ENCODE results near the gene IL17RA.

Gene IL17RA

DNA sequence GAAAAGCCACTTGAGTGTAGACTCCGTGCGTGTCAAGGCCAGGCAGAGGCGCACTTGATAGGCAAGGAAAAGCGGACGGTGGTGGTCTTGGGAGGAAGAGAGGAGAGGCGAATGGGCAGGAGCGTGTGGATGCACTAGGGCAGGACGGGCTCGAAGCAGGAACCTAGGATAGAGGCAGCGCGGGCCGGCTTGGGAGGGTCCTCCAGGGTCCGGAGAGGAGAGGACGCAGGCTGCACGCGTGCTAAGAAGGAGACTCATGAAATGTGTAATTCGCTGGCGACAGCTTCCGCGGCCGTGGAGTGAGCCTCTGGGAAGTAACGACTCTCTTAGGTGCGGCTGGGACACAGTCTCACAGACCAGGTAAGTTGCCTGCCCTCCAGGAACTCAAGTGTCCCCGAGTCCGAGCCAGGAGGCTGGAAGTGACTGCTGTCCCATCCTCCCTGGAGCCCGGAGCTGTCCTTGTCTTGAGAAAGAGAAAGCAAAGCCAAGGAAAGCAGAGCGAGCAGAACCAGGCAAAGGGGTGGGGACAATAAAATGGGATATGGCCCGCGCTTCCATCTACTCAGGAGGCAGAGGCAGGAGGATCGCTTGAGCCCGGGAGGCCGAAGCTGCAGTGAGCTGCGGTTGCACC lies 874 bp upstream of the IL17RA start:
- no peak for DNase-seq

DNA sequence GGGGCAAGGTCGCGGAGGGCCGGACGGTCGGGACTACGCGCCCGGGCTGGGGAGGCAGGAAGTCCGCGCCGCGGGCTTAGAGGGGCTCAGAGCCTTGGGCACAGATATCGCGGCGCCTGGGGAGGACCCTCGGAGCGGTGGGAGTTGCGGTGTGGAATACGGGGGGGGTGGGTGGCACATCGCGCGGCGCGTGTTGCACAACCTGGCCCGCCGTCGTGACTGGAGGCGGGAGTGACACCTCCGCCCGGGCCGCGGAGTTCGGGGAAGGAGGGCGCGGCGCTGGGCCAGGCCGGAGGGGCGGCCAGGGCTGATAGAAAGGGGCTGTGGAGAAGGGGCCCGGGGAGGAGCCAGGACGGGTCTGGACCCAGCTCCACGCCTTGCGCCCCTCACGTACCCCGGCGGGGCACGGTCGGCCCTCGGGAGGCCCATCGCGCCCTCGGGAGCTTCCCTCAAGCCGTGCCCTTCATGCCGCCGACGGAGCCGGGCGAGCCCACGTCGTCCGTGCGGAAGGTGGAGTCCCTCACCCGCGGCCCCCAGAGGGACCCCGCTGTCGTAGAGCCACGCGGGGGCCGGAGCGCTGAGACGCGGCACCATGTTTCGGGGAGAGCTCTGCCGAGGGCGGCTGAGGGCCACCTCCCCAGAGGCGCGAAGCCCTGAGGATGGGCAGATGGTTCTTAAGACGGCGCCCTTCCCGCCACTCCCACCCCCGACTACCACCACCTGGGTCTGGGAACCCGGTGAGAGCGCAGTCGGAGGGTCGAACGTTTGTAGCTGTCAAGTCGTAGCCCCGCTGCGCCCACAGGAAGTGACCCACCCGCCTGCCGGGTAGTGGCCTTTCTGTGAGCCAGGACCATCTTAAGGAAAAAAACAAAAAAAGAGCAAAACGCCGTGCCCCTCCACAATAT lies 729 bp downstream of the IL17RA start:
- DNase-seq, result peak; percentile 3

DNA sequence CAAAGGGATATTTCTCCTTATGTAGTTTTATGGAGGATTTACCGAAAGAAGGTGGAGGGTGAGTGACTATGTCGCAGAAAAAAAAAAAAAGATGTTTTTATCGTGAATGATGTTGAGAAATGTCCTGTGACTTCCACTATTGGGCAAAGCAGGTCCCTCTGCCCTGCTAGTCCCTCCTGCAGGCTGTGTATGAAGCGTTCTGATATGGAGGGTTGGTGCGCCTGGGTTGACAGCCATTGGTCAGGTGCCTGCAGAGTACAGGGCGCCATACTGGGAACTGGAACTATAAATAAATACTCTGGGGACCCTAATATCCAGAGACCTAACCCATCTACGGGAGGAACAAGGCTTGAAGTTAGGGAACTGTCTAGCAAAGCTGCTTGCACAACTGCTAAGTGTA lies 1.5 kb downstream of the IL17RA start:
- DNase-seq, result no peak

DNA sequence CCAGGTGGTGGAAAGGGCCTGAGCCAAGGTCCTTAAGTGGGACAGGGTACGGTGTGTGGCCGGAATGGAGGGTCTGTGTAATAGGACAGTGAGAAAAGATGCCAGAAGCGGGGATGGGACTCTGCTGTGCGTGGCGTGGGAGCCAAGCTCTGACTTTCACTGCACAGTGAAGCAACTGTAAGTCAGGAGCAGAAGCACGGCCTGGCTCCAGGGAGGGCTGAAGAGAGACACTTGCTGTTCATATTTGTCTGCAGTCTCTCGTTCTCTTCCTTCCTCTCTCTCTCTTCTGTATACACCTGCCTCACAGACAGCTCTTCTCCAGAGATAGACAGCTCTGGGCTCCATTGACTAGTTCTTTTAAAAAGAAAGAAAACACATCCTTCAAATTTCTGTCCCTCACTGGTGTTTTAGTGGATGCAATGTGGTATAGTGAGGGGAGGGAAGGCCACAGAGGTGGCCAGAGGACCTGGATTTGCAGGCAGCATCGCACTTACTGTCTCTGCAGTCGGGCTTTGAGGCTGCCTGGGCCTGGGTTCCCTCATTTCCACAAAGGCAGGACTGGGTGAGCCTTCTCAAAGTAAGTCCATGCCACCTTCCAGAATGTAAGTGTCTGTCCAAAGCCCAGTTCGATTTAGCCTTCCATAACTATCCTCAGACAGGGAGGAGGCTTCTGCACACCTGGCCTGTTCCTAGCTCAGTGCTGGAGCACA lies 2.1 kb downstream of the IL17RA start:
- DNase-seq, result no peak

DNA sequence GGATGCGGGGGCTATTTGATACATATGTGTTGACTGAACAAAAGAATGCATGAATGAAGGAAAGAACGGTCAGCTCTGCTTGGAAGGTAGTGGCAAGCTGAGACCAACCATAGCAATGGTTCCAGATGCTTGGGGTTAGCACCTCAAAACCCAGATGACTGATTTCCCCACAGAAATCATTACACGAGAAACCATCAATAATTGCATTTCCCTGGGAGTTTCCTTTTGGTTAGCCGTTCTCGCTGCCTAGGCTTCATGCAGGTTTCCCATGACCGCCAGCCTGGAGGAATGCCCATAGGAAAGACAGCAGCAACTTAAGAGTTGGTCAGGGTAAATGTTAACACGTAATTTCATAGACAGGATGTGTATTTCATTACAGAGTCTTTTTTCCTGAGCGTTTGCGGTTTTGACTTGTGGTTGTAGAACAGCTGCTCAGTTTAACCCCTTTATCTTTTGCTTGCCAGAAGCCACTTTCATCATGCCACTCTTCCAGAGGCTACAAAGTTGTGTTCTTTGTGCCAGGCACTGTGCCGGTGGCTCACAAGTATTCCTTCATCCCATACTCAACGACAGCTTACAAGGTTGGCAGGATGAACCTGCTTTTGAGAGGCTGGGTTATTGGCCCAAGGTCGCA lies 2.8 kb downstream of the IL17RA start:
- DNase-seq, result no peak

DNA sequence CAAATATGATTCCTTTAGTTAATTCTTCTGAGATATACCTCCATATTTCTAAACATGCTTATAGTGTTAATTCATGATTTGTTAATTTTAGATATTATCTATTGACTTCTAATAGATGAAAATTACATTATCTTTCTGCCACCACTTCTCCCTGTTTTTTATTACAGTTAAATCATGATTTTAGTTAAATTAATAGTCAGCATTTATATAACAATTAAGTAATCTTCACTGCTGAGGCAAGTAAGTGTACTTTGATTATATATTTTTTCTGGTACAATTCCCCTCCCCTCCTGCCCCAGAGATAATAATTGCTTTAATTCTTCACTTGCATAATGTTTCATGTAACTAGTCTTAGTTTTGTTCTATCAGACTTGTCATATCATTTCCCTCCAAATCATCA lies 5.8 kb downstream of the IL17RA start:
- DNase-seq, result no peak

DNA sequence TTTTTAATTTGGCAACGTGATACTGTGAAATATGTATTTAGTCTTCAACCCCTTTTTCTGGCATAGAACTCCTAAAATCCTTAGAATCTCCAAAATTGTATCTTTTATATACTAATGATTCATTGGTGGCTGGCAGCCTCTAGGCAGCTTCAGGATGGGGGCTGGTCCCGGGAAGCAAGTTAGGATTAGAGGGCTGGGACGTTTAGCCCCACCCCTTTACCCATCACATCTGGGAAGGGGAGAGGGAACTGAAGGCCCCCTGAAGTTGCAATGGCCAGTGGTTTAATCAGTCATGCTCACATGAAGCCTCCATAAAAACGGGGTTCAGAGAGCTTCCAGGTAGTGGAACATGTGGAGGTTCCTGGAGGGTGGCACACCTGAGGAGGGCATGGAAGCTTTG lies 7.1 kb downstream of the IL17RA start:
- DNase-seq, result no peak

DNA sequence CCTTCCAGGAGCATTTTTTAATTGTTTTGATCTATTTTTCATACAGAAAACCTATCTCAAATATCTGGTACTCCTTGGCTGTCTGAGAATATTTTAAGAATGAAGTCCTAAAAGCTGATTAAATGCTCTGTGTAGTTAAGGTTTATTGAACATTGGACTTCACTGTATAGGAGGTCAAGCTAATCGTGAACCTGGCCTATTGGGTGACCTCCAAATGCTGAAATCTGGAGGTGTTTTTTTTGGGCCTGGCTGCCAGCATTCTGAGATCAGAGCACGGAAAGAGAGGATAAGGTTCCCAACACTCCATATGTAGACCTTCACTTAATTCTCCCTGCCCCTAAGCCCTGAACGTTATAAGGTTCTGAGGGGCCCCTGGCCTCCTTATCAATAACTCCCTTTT lies 8.3 kb downstream of the IL17RA start:
- DNase-seq, result no peak

DNA sequence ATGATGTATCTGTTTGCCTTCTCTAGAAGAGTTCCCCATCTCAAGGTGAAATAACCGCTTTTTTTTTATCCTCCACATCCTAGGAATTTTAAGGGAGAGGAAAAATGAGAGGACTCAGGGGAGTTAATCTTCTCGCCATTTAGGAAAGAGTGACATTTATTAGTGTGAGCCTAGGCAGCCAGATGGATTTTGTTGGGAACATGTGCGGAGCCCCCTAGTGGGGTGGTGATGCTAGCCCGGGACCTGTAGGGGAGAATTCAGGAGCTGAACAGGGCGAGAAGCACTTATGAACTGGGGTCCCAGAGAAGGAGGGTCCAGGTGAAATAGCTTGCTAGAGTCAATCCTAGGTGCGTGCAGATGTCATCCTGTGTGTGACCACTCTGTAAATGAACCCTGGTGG lies 10.7 kb downstream of the IL17RA start:
- DNase-seq, result no peak

DNA sequence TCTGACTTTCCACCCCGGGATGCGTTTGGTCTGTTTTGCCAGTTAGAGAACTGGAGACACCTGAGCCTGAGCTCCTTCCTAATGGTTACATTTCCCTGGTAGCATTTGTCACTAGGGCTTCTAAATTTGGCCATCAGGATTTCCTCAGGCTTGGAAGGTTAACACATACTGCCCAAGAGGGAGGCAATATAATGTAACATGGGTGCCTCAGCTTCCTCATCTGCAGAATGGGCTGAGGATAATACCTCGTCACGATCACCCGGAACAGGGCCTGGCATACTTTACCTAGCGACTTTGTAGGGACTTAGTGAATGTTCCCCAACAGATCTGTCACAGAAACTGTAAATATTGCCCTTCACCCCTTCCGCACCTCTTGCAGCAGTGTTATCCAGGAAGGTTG lies 11.3 kb downstream of the IL17RA start:
- DNase-seq, result no peak

DNA sequence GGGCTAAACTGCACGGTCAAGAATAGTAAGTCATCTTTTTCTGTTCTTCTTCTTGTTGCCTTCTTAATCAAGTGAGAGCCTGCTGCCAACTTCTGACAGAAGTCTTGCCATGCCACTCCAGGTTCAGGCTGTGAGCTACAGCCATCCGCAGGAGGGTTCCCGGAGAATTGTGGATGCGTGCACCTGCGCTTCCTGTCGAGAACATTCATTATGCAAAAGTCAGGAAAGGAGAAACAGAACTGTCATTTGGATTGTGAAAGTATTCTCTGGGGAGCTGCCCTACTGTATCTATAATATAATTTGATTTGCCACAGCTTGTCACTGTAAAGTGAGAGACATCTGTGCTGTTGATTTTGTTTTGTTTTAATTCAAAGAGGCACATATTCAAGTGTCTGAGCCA lies 12.3 kb downstream of the IL17RA start:
- DNase-seq, result no peak

DNA sequence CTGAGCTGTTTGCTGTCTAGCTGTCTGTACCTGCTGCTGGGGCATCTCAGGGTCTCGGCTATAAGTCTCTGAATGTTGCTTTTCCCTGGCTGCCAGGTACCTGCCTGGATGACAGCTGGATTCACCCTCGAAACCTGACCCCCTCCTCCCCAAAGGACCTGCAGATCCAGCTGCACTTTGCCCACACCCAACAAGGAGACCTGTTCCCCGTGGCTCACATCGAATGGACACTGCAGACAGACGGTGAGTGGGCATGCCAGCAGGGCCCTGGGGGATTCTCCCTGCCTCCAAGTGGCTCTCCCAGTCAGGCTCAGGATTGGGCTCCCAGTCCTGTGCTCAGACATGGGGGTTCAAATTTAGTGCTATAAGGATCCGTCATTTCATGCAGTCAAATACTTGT lies 12.9 kb downstream of the IL17RA start:
- no peak for DNase-seq

DNA sequence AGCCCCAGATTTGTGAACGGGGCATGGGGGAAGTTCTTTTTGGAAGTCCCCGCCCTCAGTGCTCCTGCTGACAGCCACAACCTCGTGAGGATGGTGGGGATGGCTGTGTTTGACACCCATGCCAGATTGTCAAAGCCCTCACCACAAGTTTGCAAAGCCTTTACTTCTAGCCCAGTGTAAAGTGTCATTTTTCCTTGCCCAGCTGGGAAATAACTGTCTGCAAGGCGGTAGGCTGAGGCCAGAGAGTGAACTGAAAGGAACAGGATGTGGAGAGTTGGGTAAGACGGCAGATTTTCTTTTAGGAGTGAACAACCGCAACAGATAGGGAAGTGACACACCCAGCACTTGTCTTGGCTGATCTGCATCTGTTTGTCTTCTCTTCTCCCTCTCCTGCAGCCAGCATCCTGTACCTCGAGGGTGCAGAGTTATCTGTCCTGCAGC lies 13.6 kb downstream of the IL17RA start:
- no peak for DNase-seq

DNA sequence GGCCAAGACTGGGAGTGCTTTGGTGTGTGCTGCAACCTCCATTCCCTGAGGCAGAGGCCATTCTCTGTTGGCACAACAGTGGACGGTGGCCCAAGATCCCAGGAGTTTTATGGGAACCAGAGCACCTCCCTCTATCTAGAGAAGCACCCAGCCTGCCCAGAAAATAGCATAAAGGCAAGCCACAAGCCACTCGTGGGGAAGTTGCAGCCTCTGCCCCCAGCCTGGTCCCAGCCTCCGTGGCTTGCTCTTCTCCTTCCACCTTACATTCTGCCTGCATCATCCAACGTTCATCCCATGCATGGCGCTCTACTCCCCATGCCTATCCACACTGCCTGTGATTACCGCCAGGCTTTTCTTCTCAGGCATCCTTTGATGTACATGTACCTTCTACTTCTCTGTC lies 15.8 kb downstream of the IL17RA start:
- DNase-seq, result no peak

DNA sequence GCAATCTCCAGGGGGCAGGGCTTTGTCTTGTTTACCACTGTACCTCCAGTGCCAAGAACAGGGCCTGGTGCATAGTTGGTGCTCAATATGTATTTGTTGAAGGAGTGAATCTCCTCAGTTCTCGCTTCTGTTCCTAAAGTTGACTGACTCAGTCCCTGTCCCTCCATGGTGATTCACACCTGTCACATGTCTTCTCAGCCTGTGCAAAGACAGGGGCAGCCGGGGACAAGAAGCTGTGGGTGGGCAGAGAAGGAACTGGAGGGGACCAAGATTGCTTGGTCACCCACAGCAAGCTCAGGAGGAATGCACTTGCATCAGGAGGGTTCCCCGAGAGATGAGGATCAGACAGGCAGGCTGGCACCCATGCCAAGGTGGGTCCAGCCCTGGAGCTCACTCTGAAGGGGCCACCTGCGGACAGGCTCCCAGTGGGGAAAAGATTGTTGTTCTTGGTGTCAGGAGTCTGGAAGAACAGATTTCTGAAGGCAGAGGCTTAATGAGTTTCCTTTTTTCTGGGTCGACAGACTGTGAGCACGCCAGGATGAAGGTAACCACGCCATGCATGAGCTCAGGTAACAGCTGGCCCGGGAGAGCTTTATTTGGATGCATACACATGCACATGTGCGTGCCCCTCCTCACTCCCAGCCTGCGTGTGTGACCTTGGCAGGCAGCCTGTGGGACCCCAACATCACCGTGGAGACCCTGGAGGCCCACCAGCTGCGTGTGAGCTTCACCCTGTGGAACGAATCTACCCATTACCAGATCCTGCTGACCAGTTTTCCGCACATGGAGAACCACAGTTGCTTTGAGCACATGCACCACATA lies 16.9 kb downstream of the IL17RA start:
- DNase-seq, result no peak

DNA sequence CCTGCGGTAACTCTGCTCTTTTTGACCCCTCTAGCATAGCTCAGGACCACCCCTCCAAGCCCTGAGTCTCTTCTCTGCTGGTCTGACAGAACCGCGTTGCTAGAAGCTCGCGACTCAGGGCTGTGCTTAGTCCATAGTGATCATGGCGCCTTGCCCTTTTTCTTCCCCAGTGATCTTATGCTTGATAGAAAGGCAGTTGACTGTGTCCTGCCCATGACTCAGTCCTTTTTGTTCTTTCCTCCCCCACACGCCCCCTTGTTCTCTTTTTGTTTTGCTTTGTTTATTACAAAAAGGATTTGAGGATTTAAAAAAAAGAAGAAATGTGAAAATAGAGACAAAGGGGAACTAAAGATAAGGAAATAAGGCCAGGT lies 17.5 kb downstream of the IL17RA start:
- DNase-seq, result no peak

DNA sequence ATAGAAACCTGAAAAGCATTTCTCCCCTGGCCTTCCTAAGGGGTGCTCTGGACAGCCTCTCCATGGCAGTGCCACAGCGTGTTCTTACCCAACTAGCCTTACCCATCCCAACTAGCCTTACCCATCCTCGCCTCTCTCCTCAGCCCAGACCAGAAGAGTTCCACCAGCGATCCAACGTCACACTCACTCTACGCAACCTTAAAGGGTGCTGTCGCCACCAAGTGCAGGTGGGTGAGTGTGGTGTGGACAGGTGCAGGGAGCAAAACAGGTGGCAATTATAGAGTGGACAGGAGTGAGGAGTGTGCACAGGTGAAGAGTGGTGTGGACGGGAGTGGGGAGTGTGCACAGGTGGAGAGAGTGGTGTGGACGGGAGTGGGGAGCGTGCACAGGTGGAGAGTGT lies 18.6 kb downstream of the IL17RA start:
- no peak for DNase-seq

DNA sequence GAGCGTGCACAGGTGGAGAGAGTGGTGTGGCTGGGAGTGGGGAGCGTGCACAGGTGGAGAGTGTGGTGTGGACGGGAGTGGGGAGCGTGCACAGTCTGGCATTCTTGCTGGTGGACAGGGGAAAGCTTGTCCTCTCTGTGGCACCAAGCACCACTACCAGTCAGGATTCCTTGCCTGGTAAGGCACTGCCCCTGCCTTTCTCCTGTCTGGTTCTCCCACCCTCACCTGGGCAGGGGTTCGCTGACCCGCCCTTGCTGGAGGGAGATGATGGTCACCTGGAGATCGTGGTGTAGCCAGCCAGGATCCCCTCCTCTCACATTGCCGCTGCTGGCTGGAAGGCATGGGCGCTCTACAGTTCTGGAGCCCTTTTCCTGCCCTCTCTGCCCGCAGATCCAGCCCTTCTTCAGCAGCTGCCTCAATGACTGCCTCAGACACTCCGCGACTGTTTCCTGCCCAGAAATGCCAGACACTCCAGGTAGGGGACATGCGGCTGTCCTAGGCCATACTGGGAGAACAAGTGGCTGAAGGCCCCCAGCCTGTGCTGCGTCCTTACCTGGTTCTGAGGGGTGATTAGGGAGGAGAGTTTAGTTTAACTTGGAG lies 19.6 kb downstream of the IL17RA start:
- no peak for DNase-seq

DNA sequence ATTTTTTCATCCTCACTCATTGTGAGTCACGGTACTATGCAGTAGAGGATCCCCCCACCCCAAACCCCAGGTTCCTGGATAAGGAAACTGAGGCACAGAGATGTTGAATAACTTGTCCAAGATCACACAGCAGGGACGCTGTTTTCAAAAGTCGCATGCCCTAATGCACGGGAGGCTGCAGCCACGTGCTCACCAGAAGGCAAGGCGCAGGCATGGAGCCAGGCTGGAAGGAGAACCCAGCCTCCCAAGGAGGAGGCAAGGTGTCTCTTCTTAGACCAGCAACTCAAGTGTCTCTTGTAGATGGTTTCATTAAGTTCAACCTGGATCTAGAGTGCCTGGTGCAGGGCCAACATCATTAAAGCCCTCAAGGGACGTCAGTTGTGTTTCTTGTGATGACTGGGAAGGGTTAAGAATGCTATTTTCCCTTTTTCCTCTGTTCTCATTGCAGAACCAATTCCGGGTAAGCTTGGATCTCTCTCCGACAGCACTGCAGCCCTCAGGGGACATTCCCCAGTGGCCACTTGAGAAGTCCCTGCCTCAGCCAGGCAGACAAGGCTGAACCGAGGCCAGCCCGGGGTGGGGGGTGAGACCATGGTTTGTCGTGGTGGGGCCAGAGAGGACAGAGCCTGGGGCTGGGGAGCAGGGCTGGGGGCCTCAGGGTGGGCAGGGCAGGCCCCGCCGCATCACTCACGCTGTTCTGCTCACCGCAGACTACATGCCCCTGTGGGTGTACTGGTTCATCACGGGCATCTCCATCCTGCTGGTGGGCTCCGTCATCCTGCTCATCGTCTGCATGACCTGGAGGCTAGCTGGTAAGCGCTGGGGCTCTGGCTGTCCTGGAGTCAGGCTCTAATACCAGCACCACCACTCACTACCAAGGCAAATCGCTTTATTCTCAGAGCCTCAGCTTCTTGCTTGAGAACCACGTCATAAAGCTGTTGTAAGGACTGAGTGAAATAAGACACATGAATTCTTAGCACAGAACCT lies 20.6 kb downstream of the IL17RA start:
- DNase-seq, result no peak

DNA sequence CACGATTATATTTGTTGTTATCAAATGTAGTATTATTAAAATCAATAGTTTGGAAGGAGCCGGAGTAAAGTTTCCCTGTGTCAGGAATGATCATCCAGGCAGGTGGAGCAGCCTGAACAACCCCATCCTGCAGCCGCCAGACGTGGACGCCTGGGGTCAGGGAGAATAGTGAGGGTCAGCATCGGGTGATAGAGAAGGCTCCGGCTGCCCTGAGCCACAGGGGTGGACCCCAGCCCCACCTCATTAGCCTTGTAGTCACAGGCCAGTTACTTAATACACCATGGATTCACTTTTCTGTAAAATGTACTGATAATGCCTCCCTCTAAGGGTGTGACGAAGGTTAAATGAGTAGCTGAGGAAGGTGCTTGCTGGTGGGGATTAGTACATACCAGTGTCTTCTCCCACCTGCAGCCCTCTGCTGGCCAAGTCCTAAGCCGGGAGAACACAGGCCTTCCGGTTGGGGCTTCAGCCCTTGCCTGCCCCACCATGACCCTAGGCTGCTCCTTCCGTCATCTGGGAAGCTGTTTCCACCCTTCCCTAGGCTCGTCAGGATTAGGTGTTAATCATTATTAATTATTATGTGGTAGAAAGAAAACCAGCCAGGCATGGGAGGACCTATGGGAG lies 21.5 kb downstream of the IL17RA start:
- no peak for DNase-seq

Data from COR-L47 (cell line).